ENCODE results near the gene TNPO3. TPM values are rescaled to one million over a fixed set of nuclear protein-coding genes. Genes with fewer than 3 reads are reported as not detected.

The TNPO3 gene
- polyA plus RNA-seq, 1 of the 3 experiments (the other 2 are of a cell fraction) = 27.8 TPM

DNA sequence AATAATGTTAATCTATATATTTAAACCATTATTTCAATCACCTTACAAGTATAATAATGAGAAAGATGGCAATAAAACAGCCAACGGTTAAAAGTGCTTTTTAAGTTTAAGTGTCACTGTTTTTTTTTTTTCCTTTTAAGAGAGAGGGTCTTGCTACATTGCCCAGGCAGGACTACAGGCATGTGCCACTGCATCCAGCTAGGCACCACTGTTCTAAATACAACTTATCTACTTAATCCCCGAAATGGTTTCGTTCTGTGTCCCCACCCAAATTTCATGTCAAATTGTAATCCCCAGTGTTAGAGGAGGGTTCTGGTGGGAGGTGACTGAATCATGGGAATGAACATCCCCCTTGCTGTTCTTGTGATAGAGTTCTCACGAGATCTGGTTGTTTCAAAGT lies 49.7 kb downstream of the TNPO3 start:
- peaks cover 0 to 4% of the 10 kb centered on the region in 2 experiments; a peak in 1 of 4 replicates for H3K4me1 ChIP-seq (ENCODE audit: control insufficient read depth in 1 of 2, insufficient read depth in 2 of 2, low read depth in 1 of 2, low read length in 1 of 2)
- H2AFZ ChIP-seq (ENCODE audit: low read depth) = no peak overlapping the region
- H3K27ac ChIP-seq (ENCODE audit: low read depth in 2 of 2, low read length in 1 of 2) = no peak overlapping the region
- H3K36me3 ChIP-seq (replicated peaks in 1 of 2; ENCODE audit: control insufficient read depth in 1 of 2, insufficient read depth in 2 of 2, low read length in 1 of 2) = peaks cover 57 to 64% of the 10 kb centered on the region in 2 experiments
- H3K9me3 ChIP-seq = no peaks in the 10 kb centered on the region
- H3K9me2 ChIP-seq = no peaks in the 10 kb centered on the region
- ChIA-PET POLR2A (no interaction called here), CTCF (interaction anchor here (2.2 kb wide), 1 partner anchor 86 kb away, joined by 10 read pairs; no protein-coding TSS in a partner anchor)
- H3K4me2 ChIP-seq = no peak overlapping the region
- WGBS (ENCODE audit: low lambda C conversion rate) = 95% methylated on average over 4 of the region's 4 CpGs
- TF ChIP-seq TAF1 (IDR thresholded peaks at IDR 0.05; ENCODE audit: borderline replicate concordance, low read depth, low read length) = no peak
- TF ChIP-seq, protein P1, sequence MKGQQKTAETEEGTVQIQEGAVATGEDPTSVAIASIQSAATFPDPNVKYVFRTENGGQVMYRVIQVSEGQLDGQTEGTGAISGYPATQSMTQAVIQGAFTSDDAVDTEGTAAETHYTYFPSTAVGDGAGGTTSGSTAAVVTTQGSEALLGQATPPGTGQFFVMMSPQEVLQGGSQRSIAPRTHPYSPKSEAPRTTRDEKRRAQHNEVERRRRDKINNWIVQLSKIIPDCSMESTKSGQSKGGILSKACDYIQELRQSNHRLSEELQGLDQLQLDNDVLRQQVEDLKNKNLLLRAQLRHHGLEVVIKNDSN (IDR thresholded peaks at IDR 0.05; ENCODE audit: borderline replicate concordance, low read depth) = no peak
- no peak for TF ChIP-seq CHD2 (IDR thresholded peaks at IDR 0.05; ENCODE audit: low read length, partially characterized antibody)
- TF ChIP-seq NFIC (IDR thresholded peaks at IDR 0.05; ENCODE audit: borderline replicate concordance) = no peak
- TF ChIP-seq FOXM1 (IDR thresholded peaks at IDR 0.05; ENCODE audit: low read depth) = no peak
- TF ChIP-seq RCOR1 (IDR thresholded peaks at IDR 0.05; ENCODE audit: low read length) = no peak
- TF ChIP-seq TEAD4 (IDR thresholded peaks at IDR 0.05; ENCODE audit: borderline replicate concordance, insufficient read depth) = no peak
- no peak for DNase-seq
- no peak overlapping the region for H3K9ac ChIP-seq
- H3K27me3 ChIP-seq (ENCODE audit: insufficient read depth) = no peaks in the 10 kb centered on the region
- H3K79me2 ChIP-seq (ENCODE audit: insufficient read depth) = peaks cover 38% of the 10 kb centered on the region
- H4K20me1 ChIP-seq (ENCODE audit: insufficient read depth) = 0 out of 2 replicates have a peak, but pooled peaks cover 7% of the 10 kb centered on the region
- H3K4me3 ChIP-seq (ENCODE audit: low read depth in 2 of 2, low read length in 1 of 2) = no peak overlapping the region
- peaks cover 5% of the 10 kb centered on the region for H3F3A ChIP-seq (replicated peaks; ENCODE audit: insufficient read depth)

- H3K4me3 ChIP-seq (ENCODE audit: low read depth in 2 of 2, low read length in 1 of 2) = no peak overlapping the region
- H3K79me2 ChIP-seq (ENCODE audit: insufficient read depth) = 0 out of 2 replicates have a peak, but pooled peaks cover 4% of the 10 kb centered on the region
- DNase-seq = no peak
- ChIA-PET POLR2A (no interaction called here), CTCF (interaction anchor here (2.7 kb wide), 1 partner anchor 12 kb away, joined by 10 read pairs; no protein-coding TSS in a partner anchor)
- H3K4me2 ChIP-seq = no peak overlapping the region
- H4K20me1 ChIP-seq (ENCODE audit: insufficient read depth) = no peaks in the 10 kb centered on the region
- H3K27me3 ChIP-seq (ENCODE audit: insufficient read depth) = no peaks in the 10 kb centered on the region
- H3K36me3 ChIP-seq (replicated peaks in 1 of 2; ENCODE audit: control insufficient read depth in 1 of 2, insufficient read depth in 2 of 2, low read length in 1 of 2) = peaks cover 58 to 79% of the 10 kb centered on the region in 2 experiments
- no peaks in the 10 kb centered on the region; a peak in 1 of 4 replicates for H3K4me1 ChIP-seq (ENCODE audit: control insufficient read depth in 1 of 2, insufficient read depth in 2 of 2, low read depth in 1 of 2, low read length in 1 of 2)
- no peak overlapping the region for H3K9ac ChIP-seq
- no peaks in the 10 kb centered on the region for H3K9me2 ChIP-seq
- H2AFZ ChIP-seq (ENCODE audit: low read depth) = no peak overlapping the region
- 96% methylated on average over 5 of the region's 5 CpGs for WGBS (ENCODE audit: low lambda C conversion rate)
- H3K27ac ChIP-seq (ENCODE audit: low read depth in 2 of 2, low read length in 1 of 2) = no peak overlapping the region
- no peaks in the 10 kb centered on the region for H3K9me3 ChIP-seq
- H3F3A ChIP-seq (replicated peaks; ENCODE audit: insufficient read depth) = peaks cover 8% of the 10 kb centered on the region
- TF ChIP-seq POLR2AphosphoS5 (IDR thresholded peaks at IDR 0.05; ENCODE audit: low read depth, low read length) (no peak), MEF2A (IDR thresholded peaks at IDR 0.05; ENCODE audit: borderline replicate concordance, low read depth) (no peak), SIN3A (IDR thresholded peaks at IDR 0.05; ENCODE audit: borderline replicate concordance, low read depth, low read length) (no peak), RAD21 (IDR thresholded peaks at IDR 0.05; ENCODE audit: low read length) (no peak), IRF3 (IDR thresholded peaks at IDR 0.05; ENCODE audit: low read depth, low read length) (no peak), REST (IDR thresholded peaks at IDR 0.05; ENCODE audit: low read depth, low read length) (no peak), TCF12 (IDR thresholded peaks at IDR 0.05) (no peak), FOSL2 (IDR thresholded peaks at IDR 0.05; ENCODE audit: borderline replicate concordance, low read depth) (no peak), RCOR1 (IDR thresholded peaks at IDR 0.05; ENCODE audit: low read length) (no peak), NFIC (IDR thresholded peaks at IDR 0.05; ENCODE audit: borderline replicate concordance) (no peak), YY1 (IDR thresholded peaks at IDR 0.05; ENCODE audit: low read depth) (no peak), ZBTB33 (IDR thresholded peaks at IDR 0.05; ENCODE audit: borderline replicate concordance, low read depth) (no peak)
- TF ChIP-seq, protein P1 (IDR thresholded peaks at IDR 0.05; ENCODE audit: borderline replicate concordance, low read depth) = no peak
- TF ChIP-seq, protein P2, sequence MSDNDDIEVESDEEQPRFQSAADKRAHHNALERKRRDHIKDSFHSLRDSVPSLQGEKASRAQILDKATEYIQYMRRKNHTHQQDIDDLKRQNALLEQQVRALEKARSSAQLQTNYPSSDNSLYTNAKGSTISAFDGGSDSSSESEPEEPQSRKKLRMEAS (IDR thresholded peaks at IDR 0.05; ENCODE audit: low read depth) = no peak
These were observed 57.7 kb downstream of the TNPO3 start for GRCh38 chr7:128997181-128997580.

Measured in SK-N-SH (cell line).